OCI-LY3 (cell line): Measurements from ENCODE around the gene FIBP.

Experiments used
- EZH2phosphoT487 ChIP-seq: fragments of 200-600 bp; shearing (Covaris generic); IDR thresholded peaks from 2 replicates; pipeline ENCODE4 v1.6.1; 2018; ENCODE audit warnings: antibody characterized with exemption, mixed run types, low read depth
- TF ChIP-seq, protein P1 (sequence below): fragments of 200-600, 300-600 bp; sonication (generic); IDR thresholded peaks from 2 replicates; pipeline ENCODE4 v1.5.1; 2014; ENCODE audit warnings: antibody characterized with exemption, low read length, low read depth

- TF ChIP-seq, protein P1, sequence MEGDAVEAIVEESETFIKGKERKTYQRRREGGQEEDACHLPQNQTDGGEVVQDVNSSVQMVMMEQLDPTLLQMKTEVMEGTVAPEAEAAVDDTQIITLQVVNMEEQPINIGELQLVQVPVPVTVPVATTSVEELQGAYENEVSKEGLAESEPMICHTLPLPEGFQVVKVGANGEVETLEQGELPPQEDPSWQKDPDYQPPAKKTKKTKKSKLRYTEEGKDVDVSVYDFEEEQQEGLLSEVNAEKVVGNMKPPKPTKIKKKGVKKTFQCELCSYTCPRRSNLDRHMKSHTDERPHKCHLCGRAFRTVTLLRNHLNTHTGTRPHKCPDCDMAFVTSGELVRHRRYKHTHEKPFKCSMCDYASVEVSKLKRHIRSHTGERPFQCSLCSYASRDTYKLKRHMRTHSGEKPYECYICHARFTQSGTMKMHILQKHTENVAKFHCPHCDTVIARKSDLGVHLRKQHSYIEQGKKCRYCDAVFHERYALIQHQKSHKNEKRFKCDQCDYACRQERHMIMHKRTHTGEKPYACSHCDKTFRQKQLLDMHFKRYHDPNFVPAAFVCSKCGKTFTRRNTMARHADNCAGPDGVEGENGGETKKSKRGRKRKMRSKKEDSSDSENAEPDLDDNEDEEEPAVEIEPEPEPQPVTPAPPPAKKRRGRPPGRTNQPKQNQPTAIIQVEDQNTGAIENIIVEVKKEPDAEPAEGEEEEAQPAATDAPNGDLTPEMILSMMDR = peak; percentile 21; the same call in 1 of the 2 replicates
- no peak for TF ChIP-seq EZH2phosphoT487
Measured at GRCh38 chr11:65859095-65859811, 29.0 kb downstream of the FIBP start.
